ENCODE results near the gene ANKS4B. TPM values are rescaled to one million over a fixed set of nuclear protein-coding genes. Genes with fewer than 3 reads are reported as not detected.

The ANKS4B gene
- total RNA-seq, 4 donors from 2014 or later = not detected

- WGBS, 2 donors = 69 to 95% methylated on average over 4 of the region's 4 CpGs
- intact Hi-C loops (cut with DNase I) = no loop called here
- TF ChIP-seq, protein P1, sequence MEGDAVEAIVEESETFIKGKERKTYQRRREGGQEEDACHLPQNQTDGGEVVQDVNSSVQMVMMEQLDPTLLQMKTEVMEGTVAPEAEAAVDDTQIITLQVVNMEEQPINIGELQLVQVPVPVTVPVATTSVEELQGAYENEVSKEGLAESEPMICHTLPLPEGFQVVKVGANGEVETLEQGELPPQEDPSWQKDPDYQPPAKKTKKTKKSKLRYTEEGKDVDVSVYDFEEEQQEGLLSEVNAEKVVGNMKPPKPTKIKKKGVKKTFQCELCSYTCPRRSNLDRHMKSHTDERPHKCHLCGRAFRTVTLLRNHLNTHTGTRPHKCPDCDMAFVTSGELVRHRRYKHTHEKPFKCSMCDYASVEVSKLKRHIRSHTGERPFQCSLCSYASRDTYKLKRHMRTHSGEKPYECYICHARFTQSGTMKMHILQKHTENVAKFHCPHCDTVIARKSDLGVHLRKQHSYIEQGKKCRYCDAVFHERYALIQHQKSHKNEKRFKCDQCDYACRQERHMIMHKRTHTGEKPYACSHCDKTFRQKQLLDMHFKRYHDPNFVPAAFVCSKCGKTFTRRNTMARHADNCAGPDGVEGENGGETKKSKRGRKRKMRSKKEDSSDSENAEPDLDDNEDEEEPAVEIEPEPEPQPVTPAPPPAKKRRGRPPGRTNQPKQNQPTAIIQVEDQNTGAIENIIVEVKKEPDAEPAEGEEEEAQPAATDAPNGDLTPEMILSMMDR (IDR thresholded peaks at IDR 0.05) = no peak
- no peak for TF ChIP-seq POLR2A (IDR thresholded peaks at IDR 0.05)
Observed at GRCh38 chr16:21257284-21257683, 23.8 kb downstream of the ANKS4B start.

DNA sequence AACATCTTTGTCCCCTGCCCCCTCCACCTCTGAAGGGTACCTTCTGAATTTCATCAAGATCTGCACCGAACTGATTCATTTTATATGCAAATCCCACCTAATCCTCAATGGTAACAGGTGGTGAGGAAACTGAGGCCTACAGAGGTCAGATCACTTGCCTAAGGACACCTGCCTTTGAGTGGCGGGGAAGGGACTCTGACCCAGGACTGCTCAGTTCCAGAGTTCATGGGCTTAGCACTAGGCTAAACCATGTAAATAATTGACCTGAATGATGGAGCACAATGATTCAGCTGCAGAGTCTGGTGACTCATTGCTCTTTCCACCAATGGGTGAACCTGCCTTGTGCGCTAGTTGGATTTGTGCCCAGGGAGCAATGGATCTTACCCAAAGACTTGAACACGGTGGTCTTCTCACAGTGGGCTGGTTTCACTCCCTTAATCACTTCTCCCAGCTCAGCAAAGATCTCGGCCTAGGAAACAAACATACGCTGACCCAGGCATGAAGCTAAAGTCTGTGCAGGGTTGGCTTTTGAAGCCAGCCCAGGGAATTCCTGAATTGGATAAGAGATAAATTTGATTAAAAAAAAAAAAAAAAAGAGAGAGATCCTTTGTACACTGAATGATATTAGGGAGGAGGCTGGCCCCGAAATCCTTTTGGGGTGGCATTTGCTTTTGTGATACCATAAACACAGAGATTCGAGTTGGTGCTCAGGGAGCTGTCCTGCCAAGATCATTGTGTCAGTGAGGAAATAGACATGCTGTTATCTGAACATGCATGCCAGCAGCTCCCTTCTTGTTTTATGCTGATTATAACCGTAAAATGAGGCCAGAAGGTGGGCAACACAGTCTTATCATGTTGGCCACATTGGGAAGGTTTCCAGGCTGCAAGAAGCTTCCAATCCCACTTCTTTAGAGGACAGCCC, 27.6 kb downstream of the ANKS4B start:
- no peaks in the 10 kb centered on the region for H3K9me3 ChIP-seq
- peaks cover 0 to 10% (median 0%) of the 10 kb centered on the region in 3 donors for H3K4me1 ChIP-seq
- H3K27ac ChIP-seq = no peak overlapping the region
- peaks cover 0 to 6% (median 0%) of the 10 kb centered on the region in 4 donors for H3K27me3 ChIP-seq
- TF ChIP-seq POLR2A (IDR thresholded peaks at IDR 0.05) = no peak
- TF ChIP-seq, protein P1 (IDR thresholded peaks at IDR 0.05) = no peak
- intact Hi-C loops (cut with DNase I) = no loop called here
- no peak for DNase-seq
- H3K36me3 ChIP-seq = no peaks in the 10 kb centered on the region
- no peak overlapping the region for H3K4me3 ChIP-seq
- WGBS, 2 donors = 61 to 75% methylated on average over 8 of the region's 9 CpGs

More at GRCh38 chr16:21257284-21257683, 23.8 kb downstream of the ANKS4B start:
- Histone ChIP-seq H3K4me3 (no peak overlapping the region), H3K4me1 (no peaks in the 10 kb centered on the region), H3K36me3 (no peaks in the 10 kb centered on the region), H3K27me3 (peaks cover 0 to 15% (median 0%) of the 10 kb centered on the region in 4 donors), H3K27ac (no peak overlapping the region), H3K9me3 (no peaks in the 10 kb centered on the region)
- no peak for DNase-seq

DNA sequence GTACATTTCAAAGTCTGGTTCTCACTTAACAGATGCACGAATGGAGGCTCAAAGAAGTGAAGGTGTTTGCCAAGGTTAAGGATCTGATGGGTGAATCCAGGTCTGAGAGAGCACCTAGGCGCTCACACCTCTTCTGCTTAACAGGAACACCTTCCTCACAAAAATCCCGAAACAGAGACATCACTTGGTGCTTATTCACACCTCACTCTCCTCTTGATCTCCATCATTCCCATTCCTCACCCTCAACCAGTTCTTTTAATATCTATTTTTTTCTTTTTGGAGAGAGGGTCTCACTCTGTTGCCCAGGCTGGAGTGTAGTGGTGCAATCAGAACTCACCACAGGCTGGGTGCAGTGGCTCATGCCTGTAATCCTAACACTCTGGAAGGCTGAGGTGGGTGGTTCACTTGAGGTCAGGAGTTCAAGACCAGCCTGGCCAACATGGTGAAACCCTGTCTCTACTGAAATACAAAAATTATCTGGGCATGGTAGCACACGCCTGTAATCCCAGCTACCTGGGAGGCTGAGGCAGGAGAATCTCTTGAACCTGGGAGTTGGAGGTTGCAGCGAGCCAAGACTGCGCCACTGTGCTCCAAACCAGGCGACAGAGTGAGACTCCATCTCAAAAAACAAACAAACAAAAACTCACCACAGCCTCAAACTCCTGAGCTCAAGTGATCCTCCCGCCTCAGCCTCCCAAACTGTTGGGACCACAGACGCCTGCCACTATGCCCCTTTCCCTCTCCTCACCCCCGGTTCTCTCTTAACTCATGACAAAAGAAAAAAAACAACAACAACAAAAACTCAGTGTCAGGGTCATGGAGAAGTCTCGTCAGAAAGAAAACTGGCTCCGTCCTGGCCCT, 29.5 kb downstream of the ANKS4B start:
- peaks cover 0 to 3% (median 0%) of the 10 kb centered on the region in 4 donors for H3K27me3 ChIP-seq
- H3K9me3 ChIP-seq = no peaks in the 10 kb centered on the region
- H3K27ac ChIP-seq = no peak overlapping the region
- TF ChIP-seq POLR2A (IDR thresholded peaks at IDR 0.05) = no peak
- TF ChIP-seq, protein P1 (IDR thresholded peaks at IDR 0.05) = no peak
- intact Hi-C loops (cut with DNase I) = no loop called here
- H3K36me3 ChIP-seq = no peaks in the 10 kb centered on the region
- H3K4me1 ChIP-seq = peaks cover 0 to 10% (median 0%) of the 10 kb centered on the region in 3 donors
- no peak overlapping the region for H3K4me3 ChIP-seq
- WGBS, 2 donors = 72 to 81% methylated on average over 10 to 11 of the region's 12 CpGs
- DNase-seq = no peak

DNA sequence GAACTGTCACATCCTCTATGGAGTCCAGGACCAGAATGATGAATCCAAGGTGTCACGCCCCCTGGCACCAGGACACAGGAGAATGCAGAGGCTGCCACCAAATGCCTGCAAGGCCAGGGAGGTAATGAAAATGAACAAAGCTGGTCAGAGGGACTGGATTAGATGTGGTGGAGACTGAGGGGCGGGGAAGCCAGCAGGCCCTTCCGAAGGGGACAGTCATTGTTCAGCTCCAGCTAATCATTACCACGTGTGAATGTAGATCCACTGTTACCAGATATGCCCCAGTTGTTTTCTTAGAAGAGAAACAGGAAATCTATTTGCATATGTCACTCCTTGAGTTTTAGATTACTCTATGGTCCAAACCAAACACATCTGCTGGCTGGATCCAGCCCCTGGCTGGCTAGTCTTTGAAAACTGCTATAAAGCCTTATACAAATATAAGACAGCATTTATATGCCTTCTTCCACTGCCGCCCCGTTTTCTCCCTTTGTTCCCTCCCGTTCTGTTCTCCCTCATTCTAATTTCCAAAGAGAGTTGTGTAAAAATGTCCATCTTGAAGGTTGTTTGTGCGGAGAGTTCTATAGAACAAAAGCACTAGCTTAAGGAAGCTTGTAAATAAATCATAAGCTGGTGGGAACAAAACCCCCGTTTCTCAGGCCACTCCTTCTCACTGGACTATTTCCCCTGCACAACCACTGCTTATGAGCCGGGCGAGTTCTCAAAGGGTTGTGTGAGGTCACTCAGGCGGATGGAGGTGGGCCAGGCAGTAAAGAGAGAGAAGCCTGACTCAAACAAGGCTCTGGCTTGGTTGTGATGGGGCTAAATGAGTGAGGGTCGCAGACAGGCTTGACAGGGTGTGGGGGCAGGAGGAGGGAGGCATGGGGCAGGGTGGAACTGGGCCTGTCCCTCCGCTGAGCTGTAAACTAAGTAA, 30.4 kb downstream of the ANKS4B start:
- intact Hi-C loops (cut with DNase I) = no loop called here
- WGBS, 2 donors = 44 to 58% methylated on average over 14 of the region's 14 CpGs
- TF ChIP-seq POLR2A (IDR thresholded peaks at IDR 0.05) = no peak
- TF ChIP-seq, protein P1 (IDR thresholded peaks at IDR 0.05) = no peak
- Histone ChIP-seq H3K9me3 (no peaks in the 10 kb centered on the region), H3K4me3 (no peak overlapping the region), H3K36me3 (no peaks in the 10 kb centered on the region), H3K4me1 (peaks cover 0 to 10% (median 0%) of the 10 kb centered on the region in 3 donors), H3K27ac (peak overlapping the region in 3 of 4 donors; percentile 14 to 46 (median 17)), H3K27me3 (peaks cover 0 to 3% (median 0%) of the 10 kb centered on the region in 4 donors)
- no peak for DNase-seq

Data from esophagus squamous epithelium (tissue), 5 donors.